CD14-positive monocyte (primary cell): ENCODE measurements around the gene ANTKMT. TPM values are rescaled to one million over a fixed set of nuclear protein-coding genes. Genes with fewer than 3 reads are reported as not detected.

ENCODE experiments used
- DNase-seq, 3 donors: peaks; one replicate each; pipeline ENCODE4 v3.0.0-alpha.2; 2011 to 2022
- H2AFZ ChIP-seq: 2 replicates; pipeline ENCODE4 v1.6.0; 2012; ENCODE audit warnings: mild to moderate bottlenecking, low read depth, low read length, inconsistent platforms; ENCODE audit not compliant: insufficient read depth, poor library complexity, severe bottlenecking
- H3K27ac ChIP-seq, 2 donors: 1 replicate in 1 of 2; 2 replicates in 1 of 2; pipeline ENCODE4 v1.5.1; 2012 to 2013; ENCODE audit warnings: low read length in 2 of 2, control low read depth in 1 of 2, inconsistent platforms in 1 of 2, low read depth in 1 of 2, mild to moderate bottlenecking in 1 of 2
- H3K27me3 ChIP-seq, 2 donors: one replicate each; pipeline versions ENCODE4 v1.6.0 to v1.6.1; 2011 to 2013; ENCODE audit warnings: low read length in 2 of 2; ENCODE audit not compliant: control insufficient read depth in 2 of 2, insufficient read depth in 2 of 2
- H3K36me3 ChIP-seq, 2 donors: replicated peaks in 1 of 2; 1 replicate in 1 of 2; 2 replicates in 1 of 2; pipeline versions ENCODE4 v1.5.1 to v1.6.1; 2012 to 2013; ENCODE audit warnings: low read length in 2 of 2, control low read depth in 1 of 2, inconsistent platforms in 1 of 2, mild to moderate bottlenecking in 1 of 2; ENCODE audit not compliant: insufficient read depth in 2 of 2, control insufficient read depth in 1 of 2
- H3K4me1 ChIP-seq, 2 donors: 1 replicate in 1 of 2; 2 replicates in 1 of 2; pipeline versions ENCODE4 v1.5.1 to v1.6.1; 2012 to 2013; ENCODE audit warnings: low read length in 2 of 2, control low read depth in 1 of 2, inconsistent platforms in 1 of 2, mild to moderate bottlenecking in 1 of 2, moderate library complexity in 1 of 2; ENCODE audit not compliant: insufficient read depth in 2 of 2, control insufficient read depth in 1 of 2
- H3K4me2 ChIP-seq: replicated peaks from 2 replicates; pipeline ENCODE3; 2012; ENCODE audit warnings: low read length, moderate library complexity, mild to moderate bottlenecking; ENCODE audit not compliant: poor library complexity, severe bottlenecking; ENCODE audit errors: extremely low read depth
- H3K4me3 ChIP-seq, 3 experiments: fragments of 200-600 bp in 1 of 3; sonication (generic) in 1 of 3; replicated peaks in 1 of 3; 1 replicate in 2 of 3; 2 replicates in 1 of 3; pipeline ENCODE4 v1.5.1; 2011 to 2013; ENCODE audit warnings: low read length in 3 of 3, mild to moderate bottlenecking in 3 of 3, control low read depth in 2 of 3, low read depth in 2 of 3, inconsistent platforms in 1 of 3, moderate library complexity in 1 of 3
- H3K79me2 ChIP-seq: 2 replicates; pipeline ENCODE4 v1.6.0; 2012; ENCODE audit warnings: mild to moderate bottlenecking, control low read depth, inconsistent platforms, low read length, moderate library complexity; ENCODE audit not compliant: insufficient read depth
- H3K9ac ChIP-seq: 2 replicates; pipeline ENCODE4 v1.6.0; 2017; ENCODE audit warnings: low read length, mild to moderate bottlenecking; ENCODE audit not compliant: insufficient read depth, poor library complexity, severe bottlenecking
- H3K9me3 ChIP-seq, 2 donors: replicated peaks in 1 of 2; 1 replicate in 1 of 2; 2 replicates in 1 of 2; pipeline versions ENCODE4 v1.5.1 to v1.6.1; 2012 to 2013; ENCODE audit warnings: low read length in 2 of 2, control low read depth in 1 of 2; ENCODE audit not compliant: control insufficient read depth in 1 of 2, insufficient read depth in 1 of 2
- H4K20me1 ChIP-seq: 2 replicates; pipeline ENCODE4 v1.6.0; 2012; ENCODE audit warnings: mild to moderate bottlenecking, low read length, control low read depth, moderate library complexity; ENCODE audit not compliant: insufficient read depth
- H3K27ac Mint-ChIP-seq, 7 donors: one replicate each; pipeline ENCODE4 v1.8.0; 2020; ENCODE audit warnings: mild to moderate bottlenecking in 7 of 7, mixed read lengths in 7 of 7, moderate library complexity in 6 of 7, inconsistent platforms in 2 of 7
- H3K27me3 Mint-ChIP-seq, 3 donors: one replicate each; pipeline ENCODE4 v1.8.0; 2021 to 2022; ENCODE audit warnings: low read depth in 3 of 3, mild to moderate bottlenecking in 3 of 3, mixed read lengths in 3 of 3, moderate library complexity in 3 of 3, inconsistent platforms in 1 of 3
- H3K36me3 Mint-ChIP-seq, 2 donors: one replicate each; pipeline ENCODE4 v1.8.0; 2020; ENCODE audit warnings: mixed read lengths in 2 of 2, inconsistent platforms in 1 of 2, mild to moderate bottlenecking in 1 of 2
- H3K4me1 Mint-ChIP-seq: one replicate; pipeline ENCODE4 v1.8.0; 2020; ENCODE audit warnings: mild to moderate bottlenecking, mixed read lengths
- H3K4me3 Mint-ChIP-seq, 2 donors: one replicate each; pipeline ENCODE4 v1.8.0; 2020; ENCODE audit warnings: mild to moderate bottlenecking in 2 of 2, mixed read lengths in 2 of 2, moderate library complexity in 1 of 2
- H3K9me3 Mint-ChIP-seq, 7 donors: one replicate each; pipeline ENCODE4 v1.8.0; 2020 to 2022; ENCODE audit warnings: mixed read lengths in 7 of 7, mild to moderate bottlenecking in 6 of 7, moderate library complexity in 6 of 7, inconsistent platforms in 2 of 7
- WGBS: methylation state at CpG from one replicate; pipeline ENCODE4 v1.1.5; 2013; ENCODE audit warnings: missing lambda C conversion rate; ENCODE audit not compliant: insufficient coverage; 5-methylcytosine and 5-hydroxymethylcytosine counted together
- intact Hi-C, 2 donors: fragments of 100-400 bp; cut with micrococcal nuclease; formaldehyde crosslinking; loops; one replicate each; pipeline versions ENCODE4 v1.15.0 to v1.15.1; 2023
- polyA plus RNA-seq, 3 donors: library from polyadenylated mRNA; depleted of rRNA in 1 of 3; unstranded in 2 of 3; stranded (reverse) in 1 of 3; fragments of 300-500 nt in 2 of 3; fragments of >200 nt in 1 of 3; fragmentation: Illumina TruSeq in 2 of 3; gene quantifications; 1 replicate in 2 of 3; 2 replicates in 1 of 3; pipeline ENCODE4 v1.2.3, GENCODE V29; 2012 to 2021
- TF ChIP-seq, protein P1 (sequence below): fragments of 200-600 bp; IDR thresholded peaks from one replicate; pipeline ENCODE4 v1.8.0; 2022; ENCODE audit warnings: antibody characterized with exemption, mild to moderate bottlenecking

The ANTKMT gene
- polyA plus RNA-seq, 3 donors: 21.5 to 56.3 (median 34.4) TPM

DNA sequence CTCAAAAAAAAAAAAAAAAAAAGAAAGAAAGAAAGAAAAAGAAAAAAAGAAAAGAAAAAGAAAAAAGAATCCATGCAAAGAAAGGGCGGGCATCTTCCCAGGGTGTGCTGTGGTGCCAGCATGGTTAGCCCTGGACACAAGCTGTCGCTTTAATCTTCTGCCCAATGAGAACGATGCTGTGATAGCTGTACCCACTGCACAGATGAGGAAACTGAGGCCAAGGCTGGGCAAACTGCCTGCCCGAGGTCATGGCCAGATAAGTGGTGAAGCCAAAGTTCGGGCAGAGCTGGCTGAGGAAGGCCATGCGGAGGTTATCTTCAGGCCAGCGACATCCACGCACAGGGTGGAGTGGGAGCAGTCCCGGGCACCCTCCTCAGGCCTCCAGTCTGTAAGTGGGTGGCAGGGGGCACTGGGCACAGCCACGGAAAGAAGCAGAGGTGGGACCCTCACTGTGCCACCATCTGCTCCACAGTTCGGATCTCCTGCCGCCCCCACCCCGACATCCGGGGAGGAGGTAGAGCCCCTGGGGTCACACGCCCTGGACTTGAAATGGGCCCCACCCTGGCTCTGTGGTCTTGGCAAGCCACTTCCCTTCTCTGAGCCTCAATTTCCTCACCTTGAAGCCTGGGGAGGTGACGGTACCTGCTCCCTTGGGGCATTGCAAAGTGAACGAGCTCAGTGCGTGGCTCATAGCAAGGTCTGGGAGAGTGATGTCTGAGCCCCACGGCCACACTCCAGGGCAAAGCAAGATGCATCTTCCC is 21.9 kb upstream of the ANTKMT start:
- no peak for DNase-seq
- no peak overlapping the region for H3K27ac Mint-ChIP-seq
- H3K9me3 Mint-ChIP-seq: peaks cover 0 to 26% (median 7%) of the 10 kb centered on the region in 7 donors
- no peak overlapping the region for H3K4me3 ChIP-seq
- peaks cover 12 to 75% of the 10 kb centered on the region in 2 donors for H3K27me3 ChIP-seq
- H3K27me3 Mint-ChIP-seq: peaks cover 63 to 96% (median 88%) of the 10 kb centered on the region in 3 donors
- H3K4me1 Mint-ChIP-seq: peaks cover 9% of the 10 kb centered on the region
- H2AFZ ChIP-seq: no peak overlapping the region
- no peak overlapping the region for H3K4me2 ChIP-seq
- peaks cover 0 to 4% of the 10 kb centered on the region in 2 donors for H3K9me3 ChIP-seq
- TF ChIP-seq, protein P1, sequence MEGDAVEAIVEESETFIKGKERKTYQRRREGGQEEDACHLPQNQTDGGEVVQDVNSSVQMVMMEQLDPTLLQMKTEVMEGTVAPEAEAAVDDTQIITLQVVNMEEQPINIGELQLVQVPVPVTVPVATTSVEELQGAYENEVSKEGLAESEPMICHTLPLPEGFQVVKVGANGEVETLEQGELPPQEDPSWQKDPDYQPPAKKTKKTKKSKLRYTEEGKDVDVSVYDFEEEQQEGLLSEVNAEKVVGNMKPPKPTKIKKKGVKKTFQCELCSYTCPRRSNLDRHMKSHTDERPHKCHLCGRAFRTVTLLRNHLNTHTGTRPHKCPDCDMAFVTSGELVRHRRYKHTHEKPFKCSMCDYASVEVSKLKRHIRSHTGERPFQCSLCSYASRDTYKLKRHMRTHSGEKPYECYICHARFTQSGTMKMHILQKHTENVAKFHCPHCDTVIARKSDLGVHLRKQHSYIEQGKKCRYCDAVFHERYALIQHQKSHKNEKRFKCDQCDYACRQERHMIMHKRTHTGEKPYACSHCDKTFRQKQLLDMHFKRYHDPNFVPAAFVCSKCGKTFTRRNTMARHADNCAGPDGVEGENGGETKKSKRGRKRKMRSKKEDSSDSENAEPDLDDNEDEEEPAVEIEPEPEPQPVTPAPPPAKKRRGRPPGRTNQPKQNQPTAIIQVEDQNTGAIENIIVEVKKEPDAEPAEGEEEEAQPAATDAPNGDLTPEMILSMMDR: no peak
- no peak overlapping the region for H3K27ac ChIP-seq
- no peaks in the 10 kb centered on the region for H3K36me3 Mint-ChIP-seq
- WGBS: 76% methylated on average over 16 of the region's 19 CpGs
- no peaks in the 10 kb centered on the region for H3K79me2 ChIP-seq
- H4K20me1 ChIP-seq: no peaks in the 10 kb centered on the region
- H3K4me3 Mint-ChIP-seq: no peak overlapping the region
- no peaks in the 10 kb centered on the region for H3K36me3 ChIP-seq
- intact Hi-C loops: no loop called here
- no peak overlapping the region for H3K9ac ChIP-seq
- H3K4me1 ChIP-seq: peaks cover 15 to 20% of the 10 kb centered on the region in 2 donors

DNA sequence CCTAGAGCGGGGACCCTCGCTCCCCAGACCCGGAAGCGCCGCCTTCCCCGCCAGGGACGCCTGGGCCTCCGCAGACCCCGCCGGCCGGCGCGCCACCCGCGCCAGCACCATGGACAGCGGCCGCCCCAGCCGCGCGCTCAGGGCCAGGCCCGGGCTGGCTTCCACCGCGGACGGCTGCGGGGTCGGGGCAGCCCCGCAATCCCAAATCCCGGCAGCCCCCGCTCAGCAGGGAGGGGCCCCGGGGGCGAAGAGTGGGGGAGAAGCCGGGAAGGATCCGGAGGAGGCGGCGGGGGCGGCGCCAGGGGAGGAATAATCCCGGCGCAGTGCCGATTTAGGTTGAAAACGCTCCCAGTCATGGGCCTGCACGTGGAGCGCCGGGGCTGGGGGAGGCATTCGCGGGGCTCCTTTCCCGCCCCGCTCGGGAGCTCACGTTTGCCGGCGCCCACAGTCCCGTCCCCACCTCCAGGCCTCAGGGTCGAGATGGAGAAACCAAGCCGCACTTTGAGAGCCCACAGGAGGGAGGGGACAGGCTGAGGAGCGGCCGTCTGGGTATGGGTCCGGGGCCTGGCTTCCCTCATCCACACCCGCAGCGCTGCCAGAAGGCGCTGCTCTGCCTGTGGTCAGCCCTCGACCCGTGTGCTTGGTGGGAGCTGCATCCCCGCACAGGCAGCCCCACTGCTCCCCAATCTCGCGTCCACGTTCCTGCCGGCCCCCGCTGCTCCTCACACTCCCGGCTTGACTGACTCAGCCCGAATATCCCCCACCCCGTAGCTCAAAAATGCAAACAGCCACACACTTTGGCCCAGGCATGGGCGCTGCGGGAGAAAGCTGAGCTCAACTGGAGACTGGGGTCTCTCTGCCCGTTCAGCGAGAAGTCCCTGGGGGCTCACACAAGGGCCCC is 20.0 kb upstream of the ANTKMT start:
- TF ChIP-seq, protein P1: no peak
- Histone ChIP-seq H3K27ac (no peak overlapping the region), H3K27me3 (peaks cover 7 to 71% of the 10 kb centered on the region in 2 donors), H3K4me3 (no peak overlapping the region), H4K20me1 (no peaks in the 10 kb centered on the region), H3K9me3 (peaks cover 0 to 4% of the 10 kb centered on the region in 2 donors), H3K4me2 (no peak overlapping the region), H3K79me2 (no peaks in the 10 kb centered on the region), H3K9ac (no peak overlapping the region), H2AFZ (no peak overlapping the region), H3K36me3 (no peaks in the 10 kb centered on the region), H3K4me1 (peaks cover 1 to 2% of the 10 kb centered on the region in 2 donors)
- H3K27me3 Mint-ChIP-seq: peaks cover 60 to 88% (median 80%) of the 10 kb centered on the region in 3 donors
- H3K4me3 Mint-ChIP-seq: peak overlapping the region in 1 of 2 donors; percentile 64
- peaks cover 0 to 17% (median 3%) of the 10 kb centered on the region in 7 donors for H3K9me3 Mint-ChIP-seq
- WGBS: 7% methylated on average over 70 of the region's 76 CpGs
- H3K27ac Mint-ChIP-seq: no peak overlapping the region
- no peak for DNase-seq
- no peaks in the 10 kb centered on the region for H3K36me3 Mint-ChIP-seq
- no peaks in the 10 kb centered on the region for H3K4me1 Mint-ChIP-seq
- intact Hi-C loops: no loop called here
